GM12878 (cell line): ENCODE results near the gene CPEB3. TPM values are rescaled to one million over a fixed set of nuclear protein-coding genes. Genes with fewer than 3 reads are reported as not detected.

Experiments
- ATAC-seq: fragments of 200-7000 bp; cut with Tn5 transposase; 3 replicates; pipeline ENCODE4 v1.9.1; 2020; ENCODE audit warnings: mild to moderate bottlenecking, moderate library complexity
- BruUV-seq: library from RNA; stranded (reverse); fragments of 400-500 nt; replicated peaks from 2 replicates; lab custom pipeline; 2021; lab: Mats Ljungman, UMichigan
- CTCF ChIA-PET: fragments of 300-600 bp; sonication (Branson Sonifier 250); formaldehyde crosslinking; extraction: SDS; loops from one replicate; lab custom pipeline; 2021; ENCODE audit warnings: inconsistent platforms; lab: Yijun Ruan, JAX
- POLR2A ChIA-PET: fragments of 350-600 bp; formaldehyde crosslinking; extraction: SDS; loops from one replicate; lab custom pipeline; 2021; ENCODE audit warnings: inconsistent platforms; lab: Charles Lee
- RAD21 ChIA-PET: fragments of 300-600 bp; sonication (Branson Sonifier 250); formaldehyde crosslinking; loops from one replicate; lab custom pipeline; 2023; ENCODE audit warnings: antibody characterized with exemption; ENCODE audit not compliant: unreplicated experiment; lab: Charles Lee
- SMC1A ChIA-PET: fragments of 300-600 bp; sonication (Branson Sonifier 250); formaldehyde crosslinking; loops from one replicate; lab custom pipeline; 2023; ENCODE audit not compliant: unreplicated experiment, uncharacterized antibody; lab: Charles Lee
- DNase-seq: peaks from one replicate; pipeline ENCODE4 v3.0.0-alpha.2; 2011; ENCODE audit warnings: low read depth, low spot score
- FAIRE-seq: peaks from 3 replicates; lab custom pipeline; 2011; peaks lifted over from hg19 to GRCh38; lab: Jason Lieb, UNC
- H2AFZ ChIP-seq: 2 replicates; pipeline ENCODE4 v1.6.0; 2011; ENCODE audit warnings: low read depth, low read length, control low read depth; ENCODE audit not compliant: control insufficient read depth
- H3K27ac ChIP-seq: 2 replicates; pipeline ENCODE4 v1.5.1; 2011; ENCODE audit warnings: control low read depth; ENCODE audit not compliant: control insufficient read depth, insufficient read depth
- H3K27me3 ChIP-seq, 2 experiments: replicated peaks in 1 of 2; 2 replicates each; pipeline versions ENCODE4 v1.6.0 to v1.6.1; 2011; ENCODE audit warnings: low read length in 1 of 2; ENCODE audit not compliant: control insufficient read depth in 2 of 2, insufficient read depth in 2 of 2
- H3K36me3 ChIP-seq, 2 experiments: 2 replicates each; pipeline ENCODE4 v1.5.1; 2011; ENCODE audit warnings: low read length in 1 of 2; ENCODE audit not compliant: control insufficient read depth in 2 of 2, insufficient read depth in 2 of 2
- H3K4me1 ChIP-seq: 2 replicates; pipeline ENCODE4 v1.6.1; 2011; ENCODE audit warnings: mild to moderate bottlenecking, low read length, moderate library complexity, mixed read lengths; ENCODE audit not compliant: control insufficient read depth, insufficient read depth
- H3K4me2 ChIP-seq: 2 replicates; pipeline ENCODE4 v1.6.0; 2011; ENCODE audit warnings: control low read depth; ENCODE audit not compliant: control insufficient read depth, insufficient read depth
- H3K4me3 ChIP-seq: fragments of 200-600 bp; sonication (generic); 2 replicates; pipeline ENCODE4 v1.5.1; 2016
- H3K79me2 ChIP-seq: 2 replicates; pipeline ENCODE4 v1.6.0; 2011; ENCODE audit warnings: low read length; ENCODE audit not compliant: control insufficient read depth, insufficient read depth
- H3K9ac ChIP-seq: 2 replicates; pipeline ENCODE4 v1.8.0; 2011; ENCODE audit warnings: low read length, control low read depth, mixed read lengths; ENCODE audit not compliant: control insufficient read depth, insufficient read depth
- H3K9me3 ChIP-seq: replicated peaks from 3 replicates; pipeline ENCODE4 v1.5.1; 2011; ENCODE audit warnings: mild to moderate bottlenecking, low read length; ENCODE audit not compliant: control insufficient read depth, insufficient read depth
- H4K20me1 ChIP-seq: 2 replicates; pipeline ENCODE4 v1.6.0; 2011; ENCODE audit not compliant: control insufficient read depth, insufficient read depth
- HDAC2 ChIP-seq: fragments of 200-600 bp; sonication (generic); IDR thresholded peaks from 2 replicates; pipeline ENCODE4 v1.6.1; 2017
- IRF3 ChIP-seq: fragments of 450-650 bp; IDR thresholded peaks from 2 replicates; pipeline ENCODE4 v1.6.1; 2014; ENCODE audit warnings: mild to moderate bottlenecking
- MXI1 ChIP-seq: fragments of 150-350 bp; IDR thresholded peaks from 2 replicates; pipeline ENCODE4 v1.6.1; 2011; ENCODE audit warnings: low read depth, mild to moderate bottlenecking, inconsistent platforms, low read length, improper control_type of control experiment
- ZBTB11 ChIP-seq: fragments of 450-650 bp; formaldehyde crosslinking; IDR thresholded peaks from 2 replicates; pipeline ENCODE4 v1.5.0; 2022; ENCODE audit warnings: mild to moderate bottlenecking, missing genetic modification characterization
- in situ Hi-C: fragments of 300-500 bp; cut with MboI; formaldehyde crosslinking; loops from 9 replicates; pipeline ENCODE4 v1.14.3; 2018; ENCODE audit warnings: mixed read lengths
- intact Hi-C: fragments of 100-400 bp; cut with micrococcal nuclease; formaldehyde crosslinking; loops from one replicate; pipeline ENCODE4 v1.14.2; 2022; ENCODE audit not compliant: unreplicated experiment
- polyA plus RNA-seq, 11 experiments: library from polyadenylated mRNA; depleted of rRNA in 4 of 11; unstranded in 6 of 11; stranded (reverse) in 5 of 11; fragments of >200 nt; fragmentation: Nextera tagmentation in 4 of 11; fragmentation: Illumina TruSeq in 1 of 11; extraction: Ambion mirVana in 4 of 11; extraction: Trizol in 1 of 11; gene quantifications; 1 replicate in 1 of 11; 2 replicates in 10 of 11; pipeline versions ENCODE4 v1.2.1 to v1.2.3, GENCODE V29; 2011 to 2016; ENCODE audit warnings: inconsistent platforms in 2 of 11, missing spikeins in 2 of 11, low read depth in 1 of 11
- total RNA-seq, 4 experiments: library from RNA; depleted of rRNA in 3 of 4; stranded (reverse); fragments of >200 nt in 3 of 4; fragmentation: Illumina TruSeq in 1 of 4; extraction: Trizol in 1 of 4; gene quantifications; 2 replicates each; pipeline versions ENCODE4 v1.2.1 to v1.2.3, GENCODE V29; 2013 to 2021

CPEB3 gene
- total and polyA plus RNA-seq, 10 of the 15 experiments (the other 5 are each of a cell fraction or from before 2014, with no cell fraction given) = 0.50 to 2.3 (median 1.2) TPM

- H3K27me3 ChIP-seq = no peaks in the 10 kb centered on the region
- TF ChIP-seq IRF3 (no peak), ZBTB11 (no peak), MXI1 (no peak), HDAC2 (no peak)
- TF ChIP-seq, all 136 proteins: peak for 0
- Histone ChIP-seq H4K20me1 (no peaks in the 10 kb centered on the region), H3K36me3 (no peaks in the 10 kb centered on the region; a peak in 1 of 4 replicates), H3K27ac (no peak overlapping the region), H3K4me2 (no peak overlapping the region), H3K9ac (no peak overlapping the region), H3K4me1 (no peaks in the 10 kb centered on the region), H3K9me3 (no peaks in the 10 kb centered on the region), H2AFZ (no peak overlapping the region), H3K79me2 (no peaks in the 10 kb centered on the region), H3K4me3 (no peak overlapping the region)
- intact Hi-C loops (no loop called here), in situ Hi-C loops (no loop called here)
- ATAC-seq (no peak), DNase-seq (no peak), FAIRE-seq (no peak)
- no TSS peak for BruUV-seq
- RAD21 ChIA-PET = interaction anchor here (1.0 kb wide), 1 partner anchor 12 kb away, joined by 3 read pairs; no protein-coding TSS in a partner anchor
- CTCF ChIA-PET = interaction anchor here (0.8 kb wide), 1 partner anchor 29 kb away, joined by 3 read pairs; no protein-coding TSS in a partner anchor
- SMC1A ChIA-PET = interaction anchor here (1.5 kb wide), 1 partner anchor 21 kb away, joined by 4 read pairs; no protein-coding TSS in a partner anchor
- POLR2A ChIA-PET = no interaction called here
These were observed 215.0 kb downstream of the CPEB3 start for GRCh38 chr10:92075829-92076228.
